AG08396 (cell line): Measurements from ENCODE around the gene TNIK.
A peak's percentile ranks its signal among the peaks of the same experiment; 100 is the strongest.

ENCODE experiments used
- DNase-seq: peaks from one replicate; pipeline ENCODE4 v3.0.0; 2012; ENCODE audit warnings: low spot score, mixed read lengths

TNIK gene

GRCh38 chr3:171358181-171358880 is 101.9 kb downstream of the TNIK start:
- no peak for DNase-seq

DNA sequence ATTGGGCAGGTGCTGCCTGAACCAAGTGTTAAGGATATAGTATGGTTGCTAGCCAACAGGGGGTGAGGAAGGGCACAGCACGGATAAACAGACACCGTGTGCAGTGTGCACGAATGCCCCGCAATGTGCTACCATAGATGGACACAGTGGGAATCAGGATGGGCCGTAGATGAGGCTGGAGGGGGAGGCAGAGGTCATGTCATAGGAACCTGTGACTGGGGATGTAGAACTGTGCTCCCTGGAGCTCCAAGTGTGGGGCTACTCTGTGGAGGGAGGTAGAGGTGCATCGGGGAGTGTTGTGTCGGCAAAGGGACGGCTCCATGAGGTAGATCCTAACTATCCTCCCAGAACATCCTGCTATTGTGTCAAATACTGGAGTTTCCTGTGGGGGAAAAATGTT is 102.5 kb downstream of the TNIK start:
- no peak for DNase-seq

DNA sequence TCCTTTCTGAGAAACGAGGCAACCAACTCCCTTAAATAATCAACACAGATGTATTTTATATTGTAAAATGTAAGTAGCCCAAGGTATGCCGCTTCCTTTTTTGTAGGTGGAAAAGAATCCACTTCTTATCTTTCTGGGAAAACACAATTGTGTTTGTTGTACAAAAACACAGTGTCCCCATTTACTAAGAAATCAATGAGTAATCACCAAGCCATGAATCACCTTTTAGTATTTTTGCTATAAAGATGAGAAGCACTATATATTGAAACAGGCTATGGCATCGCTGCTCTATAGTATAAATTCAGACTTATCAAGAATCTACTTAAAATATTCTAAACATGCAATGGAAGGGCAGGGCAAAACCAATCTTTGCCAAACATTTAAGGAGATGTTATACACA is 104.0 kb downstream of the TNIK start:
- no peak for DNase-seq

- DNase-seq, result no peak
These were observed 105.3 kb downstream of the TNIK start for GRCh38 chr3:171354706-171355582.

DNA sequence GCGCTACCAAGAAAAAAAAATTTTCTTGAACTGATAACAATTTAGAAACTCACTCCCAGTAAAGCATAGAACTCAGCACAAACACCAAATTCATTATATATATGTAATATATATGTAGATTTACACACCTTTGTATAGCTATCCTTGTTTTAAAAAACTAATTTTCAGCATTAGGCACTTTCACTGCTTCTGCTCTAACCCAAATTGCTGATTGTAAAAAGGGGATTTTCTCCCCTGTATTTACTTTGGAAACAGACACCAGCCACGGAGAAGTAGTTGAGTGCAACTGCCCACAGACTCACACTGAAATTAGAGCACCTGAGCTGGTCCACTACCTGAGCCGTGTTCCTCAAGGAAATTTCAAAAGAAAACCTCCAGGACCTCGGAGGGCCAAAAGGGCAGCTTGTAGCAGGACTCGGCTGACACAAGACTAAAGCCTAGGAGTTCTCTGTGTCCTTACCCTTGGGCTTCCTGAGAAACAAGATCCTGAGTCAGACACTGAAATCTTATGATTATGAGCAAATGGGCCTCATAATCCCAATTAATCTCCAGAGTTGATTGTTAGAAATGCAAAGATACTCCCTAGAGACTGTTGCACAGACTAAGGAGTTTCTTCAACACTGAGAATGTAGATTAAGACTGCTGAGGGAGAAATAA is 106.0 kb downstream of the TNIK start:
- no peak for DNase-seq

DNA sequence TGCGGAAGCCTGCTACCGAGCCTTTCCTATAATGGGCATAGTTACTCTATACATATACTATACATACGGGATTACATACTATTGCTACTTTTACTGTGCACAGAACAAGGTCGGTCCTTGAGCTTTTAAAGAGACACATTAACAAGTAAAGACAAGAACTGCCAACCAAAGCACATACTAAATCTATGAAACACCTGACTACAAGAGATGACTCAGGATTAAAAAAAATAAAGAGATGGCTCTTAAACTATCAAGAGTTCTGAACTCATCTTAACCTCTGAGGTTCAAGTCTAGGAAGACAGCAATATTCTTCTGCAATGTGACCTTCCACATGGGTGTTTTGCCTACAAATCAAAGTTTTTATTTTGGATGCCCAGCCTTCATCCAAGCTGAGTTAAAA is 106.8 kb downstream of the TNIK start:
- DNase-seq, result no peak

- DNase-seq, result no peak
These were observed 107.7 kb downstream of the TNIK start for GRCh38 chr3:171352387-171352935.

DNA sequence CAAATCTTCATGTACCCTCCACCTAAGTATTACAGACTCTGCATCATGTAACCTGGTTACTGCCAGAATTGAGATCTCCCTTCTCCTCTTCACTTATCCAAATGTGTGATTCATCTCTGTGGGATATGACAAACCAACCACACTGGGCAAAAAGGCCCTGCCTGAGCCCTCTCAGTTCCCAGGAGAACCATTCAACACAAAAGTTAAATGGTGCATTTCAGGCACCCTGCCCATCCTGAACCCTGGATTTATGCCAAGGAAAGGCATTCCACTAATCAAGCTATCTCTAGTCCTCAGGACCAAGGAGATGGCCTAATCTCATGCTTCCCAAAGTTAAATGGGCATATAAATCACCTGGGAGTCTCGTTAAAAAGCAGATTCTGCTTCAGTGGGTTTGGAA is 108.5 kb downstream of the TNIK start:
- DNase-seq, result peak; percentile 72

DNA sequence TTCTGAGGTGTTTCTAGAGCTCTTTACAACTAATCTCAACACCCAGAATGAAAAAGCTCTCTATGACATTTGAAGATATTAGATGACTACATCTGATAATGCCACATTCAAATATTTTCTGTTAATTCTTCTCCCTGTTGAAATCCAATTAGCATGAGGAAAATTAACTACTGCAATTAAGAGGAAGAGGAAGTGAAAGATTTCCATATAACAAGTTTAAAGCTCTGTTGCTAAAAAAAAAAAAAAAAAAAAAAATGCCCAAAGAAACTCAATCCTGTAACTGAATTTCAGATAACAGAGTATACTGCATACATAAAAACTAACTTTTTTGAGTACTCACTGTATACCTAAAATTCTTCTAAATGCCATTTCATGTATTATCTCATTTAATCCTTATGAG is 109.8 kb downstream of the TNIK start:
- DNase-seq, result no peak

- no peak for DNase-seq
These were observed 110.8 kb downstream of the TNIK start for GRCh38 chr3:171349392-171349791.

- no peak for DNase-seq
These were observed 112.1 kb downstream of the TNIK start for GRCh38 chr3:171348121-171348520.

GRCh38 chr3:171347301-171348039 is 112.7 kb downstream of the TNIK start:
- no peak for DNase-seq

DNA sequence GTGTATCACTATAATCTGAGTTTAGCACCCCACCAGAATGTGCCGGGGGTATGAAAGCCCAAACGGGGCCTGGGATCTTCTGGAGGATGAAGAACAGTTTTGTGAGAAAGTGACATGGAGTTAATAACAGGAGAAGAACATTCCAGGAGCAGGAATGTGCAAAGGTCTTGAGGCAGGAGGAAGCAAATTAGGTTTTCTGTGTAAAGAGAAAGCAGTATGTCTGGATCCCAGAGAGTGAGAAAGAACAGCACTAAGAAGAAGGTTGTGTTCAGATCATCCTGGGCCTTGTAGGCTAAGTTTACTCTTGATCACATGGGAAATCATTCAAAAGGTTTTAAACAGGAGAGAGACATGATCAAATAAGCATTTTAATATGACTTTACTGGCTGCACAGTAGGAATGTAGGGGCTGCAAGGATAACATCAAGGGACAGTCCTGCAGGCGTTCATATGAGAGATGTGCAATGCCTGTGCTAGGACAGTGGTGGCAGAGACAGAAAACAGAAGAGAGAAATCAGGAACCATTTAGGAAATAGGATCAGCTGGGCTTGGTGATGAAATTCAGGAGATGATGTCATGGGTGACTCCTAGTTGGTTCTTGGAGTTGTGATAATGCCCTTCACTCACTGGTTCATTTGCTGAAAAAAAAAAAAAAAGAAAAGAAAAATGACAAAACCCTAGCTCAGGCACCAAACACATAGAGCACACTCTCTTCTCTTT is 113.5 kb downstream of the TNIK start:
- DNase-seq, result peak; percentile 10

- DNase-seq, result no peak
These were observed 114.2 kb downstream of the TNIK start for GRCh38 chr3:171346019-171346418.

- no peak for DNase-seq
These were observed 114.9 kb downstream of the TNIK start for GRCh38 chr3:171345107-171345843.

- no peak for DNase-seq
These were observed 116.5 kb downstream of the TNIK start for GRCh38 chr3:171343693-171344092.

DNA sequence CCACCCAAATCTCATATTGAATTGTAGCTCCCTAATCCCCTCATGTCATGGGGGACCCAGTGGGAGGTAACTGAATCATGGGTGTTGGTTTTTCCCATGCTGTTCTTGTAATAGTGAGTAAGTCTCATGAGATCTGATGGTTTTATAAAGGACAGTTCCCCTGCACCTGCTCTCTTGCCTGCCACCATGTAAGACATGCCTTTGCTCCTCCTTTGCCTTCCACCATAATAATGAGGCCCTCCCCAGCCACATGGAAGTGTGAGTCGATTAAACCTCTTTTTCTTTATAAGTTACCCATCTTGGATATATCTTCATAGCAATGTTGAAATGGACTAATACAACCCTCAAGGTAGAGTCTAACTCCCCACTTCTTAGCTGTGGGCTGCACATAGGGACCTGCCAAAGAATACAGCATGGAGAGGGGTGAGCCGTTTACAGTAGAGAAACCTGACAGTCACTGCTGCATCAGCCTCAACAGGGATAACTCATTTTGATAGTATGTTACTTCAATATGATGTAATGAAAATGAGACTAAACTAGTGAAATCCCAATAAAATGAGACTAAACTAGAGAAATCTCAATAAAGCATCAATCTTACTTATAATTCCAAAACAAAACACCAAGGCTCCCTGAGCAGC is 117.3 kb downstream of the TNIK start:
- no peak for DNase-seq

GRCh38 chr3:171342200-171342599 is 118.0 kb downstream of the TNIK start:
- DNase-seq, result no peak

DNA sequence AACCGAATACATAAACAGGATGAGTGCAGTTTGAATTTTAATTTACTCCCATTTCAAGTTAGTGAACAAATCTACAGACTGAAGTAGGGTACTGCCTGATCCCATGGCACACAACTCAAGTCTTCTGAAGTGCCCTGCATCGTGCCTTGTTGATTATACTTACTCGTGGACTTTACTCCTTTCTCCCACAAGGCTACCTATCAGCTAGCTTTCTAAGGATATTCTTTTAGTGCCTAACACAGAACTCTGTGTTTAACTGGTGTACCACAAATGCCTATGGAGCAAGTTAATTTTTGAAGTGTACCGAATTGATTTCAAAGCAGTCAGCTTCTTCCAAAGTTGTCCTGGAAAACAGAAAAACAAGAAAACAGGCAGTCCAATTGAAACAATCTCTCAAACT is 119.8 kb downstream of the TNIK start:
- no peak for DNase-seq

DNA sequence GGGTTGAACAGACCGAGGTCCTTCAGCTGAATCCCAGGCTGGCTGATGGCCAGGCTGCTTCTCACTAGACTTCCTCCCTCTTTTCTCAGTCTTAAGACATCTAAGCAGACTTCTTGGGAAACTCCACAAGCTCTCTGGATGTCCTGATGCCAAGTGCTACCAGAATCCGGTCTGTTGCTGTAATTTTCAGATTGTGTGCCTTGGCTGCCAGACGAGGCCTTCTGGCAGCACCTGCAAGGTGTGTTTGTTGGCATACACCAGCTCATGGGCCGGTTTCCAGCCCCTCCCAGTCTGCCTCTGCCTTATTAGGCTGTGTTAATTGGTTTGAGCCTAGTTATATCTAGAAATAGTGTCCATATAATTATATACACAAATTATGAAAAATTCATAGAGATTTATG is 120.6 kb downstream of the TNIK start:
- DNase-seq, result no peak
